Upper lobe of right lung (tissue), 1 donor: Measurements from ENCODE around the gene CMBL. TPM values are rescaled to one million over a fixed set of nuclear protein-coding genes. Genes with fewer than 3 reads are reported as not detected.

Experiments
- ATAC-seq: fragments of 200-7000 bp; cut with Tn5 transposase; one replicate; pipeline ENCODE4 v1.9.1; 2020; ENCODE audit warnings: mild to moderate bottlenecking, moderate library complexity
- DNase-seq: peaks from one replicate; pipeline ENCODE4 v3.0.0-alpha.2; 2020
- H3K27ac ChIP-seq: fragments of 200-600 bp; one replicate; pipeline ENCODE4 v1.8.0; 2022
- H3K27me3 ChIP-seq: fragments of 200-600 bp; one replicate; pipeline ENCODE4 v1.8.0; 2022; ENCODE audit warnings: mild to moderate bottlenecking
- H3K36me3 ChIP-seq: fragments of 200-600 bp; one replicate; pipeline ENCODE4 v1.8.0; 2022
- H3K4me1 ChIP-seq: fragments of 200-600 bp; one replicate; pipeline ENCODE4 v1.8.0; 2022
- H3K4me3 ChIP-seq: fragments of 200-600 bp; one replicate; pipeline ENCODE4 v1.8.0; 2022; ENCODE audit warnings: mild to moderate bottlenecking
- H3K9me3 ChIP-seq: fragments of 200-600 bp; one replicate; pipeline ENCODE4 v1.8.0; 2022
- intact Hi-C: fragments of 100-400 bp; cut with DNase I; formaldehyde crosslinking; loops from one replicate; pipeline ENCODE4 v1.11.0; 2022
- total RNA-seq: library from RNA; stranded (reverse); fragmentation: NEBNext Ultra II Directional; extraction: Animal tissue kit (Norgen Biotek cat#: 25700); gene quantifications from one replicate; pipeline ENCODE4 v1.2.1, GENCODE V29; 2021
- TF ChIP-seq, protein P1 (sequence below): fragments of 200-600 bp; IDR thresholded peaks from one replicate; pipeline ENCODE4 v1.8.0; 2022; ENCODE audit warnings: antibody characterized with exemption
- donor health status: DM: no; HTN: yes; CAD: no; lungs with severe emphysema.

The CMBL gene
- total RNA-seq, 1 donor from 2014 or later: 21.8 TPM

DNA sequence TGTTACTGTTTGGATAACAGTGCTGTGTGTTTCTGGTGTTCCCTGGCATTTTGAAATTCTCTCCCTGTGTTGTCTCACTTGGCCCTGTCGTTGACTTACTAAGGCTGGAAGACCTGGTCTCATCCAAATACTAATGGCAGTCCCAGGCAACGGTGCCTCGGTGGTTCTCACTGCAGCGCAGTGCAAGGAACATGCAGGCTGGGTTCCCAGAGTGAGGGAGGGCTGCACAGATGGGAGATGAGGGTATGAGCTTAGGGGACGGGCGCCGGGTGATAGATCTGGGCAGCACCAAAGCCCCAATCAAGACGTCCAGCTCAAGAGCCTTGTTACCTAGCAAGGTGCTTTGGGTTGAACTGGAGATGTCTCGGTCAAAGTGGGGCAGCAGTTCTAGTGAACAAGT lies 46.6 kb downstream of the CMBL start:
- DNase-seq: no peak
- H3K4me3 ChIP-seq: no peak overlapping the region
- H3K9me3 ChIP-seq: no peaks in the 10 kb centered on the region
- TF ChIP-seq, protein P1, sequence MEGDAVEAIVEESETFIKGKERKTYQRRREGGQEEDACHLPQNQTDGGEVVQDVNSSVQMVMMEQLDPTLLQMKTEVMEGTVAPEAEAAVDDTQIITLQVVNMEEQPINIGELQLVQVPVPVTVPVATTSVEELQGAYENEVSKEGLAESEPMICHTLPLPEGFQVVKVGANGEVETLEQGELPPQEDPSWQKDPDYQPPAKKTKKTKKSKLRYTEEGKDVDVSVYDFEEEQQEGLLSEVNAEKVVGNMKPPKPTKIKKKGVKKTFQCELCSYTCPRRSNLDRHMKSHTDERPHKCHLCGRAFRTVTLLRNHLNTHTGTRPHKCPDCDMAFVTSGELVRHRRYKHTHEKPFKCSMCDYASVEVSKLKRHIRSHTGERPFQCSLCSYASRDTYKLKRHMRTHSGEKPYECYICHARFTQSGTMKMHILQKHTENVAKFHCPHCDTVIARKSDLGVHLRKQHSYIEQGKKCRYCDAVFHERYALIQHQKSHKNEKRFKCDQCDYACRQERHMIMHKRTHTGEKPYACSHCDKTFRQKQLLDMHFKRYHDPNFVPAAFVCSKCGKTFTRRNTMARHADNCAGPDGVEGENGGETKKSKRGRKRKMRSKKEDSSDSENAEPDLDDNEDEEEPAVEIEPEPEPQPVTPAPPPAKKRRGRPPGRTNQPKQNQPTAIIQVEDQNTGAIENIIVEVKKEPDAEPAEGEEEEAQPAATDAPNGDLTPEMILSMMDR: no peak
- intact Hi-C loops: no loop called here
- no peak overlapping the region for H3K27ac ChIP-seq
- H3K36me3 ChIP-seq: peaks cover 99% of the 10 kb centered on the region
- H3K4me1 ChIP-seq: no peaks in the 10 kb centered on the region
- H3K27me3 ChIP-seq: no peaks in the 10 kb centered on the region
- no peak for ATAC-seq

DNA sequence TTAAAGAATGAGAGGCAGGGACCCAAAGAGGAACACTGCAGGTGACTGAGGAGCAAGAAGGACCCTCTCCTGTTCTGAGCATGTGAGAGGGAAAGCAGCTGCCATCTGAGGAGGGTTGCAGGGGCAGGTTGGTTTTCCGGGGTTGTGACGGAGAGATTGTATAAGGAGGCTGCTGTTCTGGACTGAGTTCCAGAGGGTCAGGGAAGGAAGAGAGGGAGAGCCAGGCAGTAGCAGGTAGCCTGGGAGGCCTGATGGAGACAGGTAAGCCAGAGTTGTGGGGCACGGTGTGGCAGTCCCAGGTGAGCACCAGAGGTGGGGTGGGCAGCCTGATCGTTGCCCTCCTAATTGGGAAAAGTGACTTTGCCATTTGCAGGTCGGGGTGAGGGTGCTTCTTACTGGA lies 47.8 kb downstream of the CMBL start:
- H3K27me3 ChIP-seq: no peaks in the 10 kb centered on the region
- no peak overlapping the region for H3K27ac ChIP-seq
- ATAC-seq: no peak
- TF ChIP-seq, protein P1: no peak
- H3K9me3 ChIP-seq: no peaks in the 10 kb centered on the region
- no peak for DNase-seq
- intact Hi-C loops: no loop called here
- H3K36me3 ChIP-seq: peaks cover 100% of the 10 kb centered on the region
- no peaks in the 10 kb centered on the region for H3K4me1 ChIP-seq
- no peak overlapping the region for H3K4me3 ChIP-seq

DNA sequence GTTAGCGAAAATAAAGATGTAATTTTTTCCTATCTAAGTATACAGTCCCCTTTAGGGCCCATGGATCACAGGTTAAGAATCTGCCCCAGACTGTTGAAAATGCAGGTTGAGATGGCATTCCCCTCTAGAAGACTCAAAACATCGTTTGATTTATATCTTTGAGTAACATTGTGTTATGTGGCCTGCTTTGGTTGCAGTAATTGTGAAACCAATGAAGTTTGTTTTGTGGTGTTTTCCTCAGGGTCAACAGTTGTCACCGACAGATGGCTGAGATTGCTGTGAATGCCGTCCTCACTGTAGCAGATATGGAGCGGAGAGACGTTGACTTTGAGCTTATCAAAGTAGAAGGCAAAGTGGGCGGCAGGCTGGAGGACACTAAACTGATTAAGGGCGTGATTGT lies 49.8 kb downstream of the CMBL start:
- ATAC-seq: no peak
- no peak for DNase-seq
- Histone ChIP-seq H3K36me3 (peaks cover 96% of the 10 kb centered on the region), H3K27me3 (no peaks in the 10 kb centered on the region), H3K27ac (no peak overlapping the region), H3K9me3 (no peaks in the 10 kb centered on the region), H3K4me3 (no peak overlapping the region), H3K4me1 (no peaks in the 10 kb centered on the region)
- intact Hi-C loops: no loop called here
- TF ChIP-seq, protein P1: no peak

DNA sequence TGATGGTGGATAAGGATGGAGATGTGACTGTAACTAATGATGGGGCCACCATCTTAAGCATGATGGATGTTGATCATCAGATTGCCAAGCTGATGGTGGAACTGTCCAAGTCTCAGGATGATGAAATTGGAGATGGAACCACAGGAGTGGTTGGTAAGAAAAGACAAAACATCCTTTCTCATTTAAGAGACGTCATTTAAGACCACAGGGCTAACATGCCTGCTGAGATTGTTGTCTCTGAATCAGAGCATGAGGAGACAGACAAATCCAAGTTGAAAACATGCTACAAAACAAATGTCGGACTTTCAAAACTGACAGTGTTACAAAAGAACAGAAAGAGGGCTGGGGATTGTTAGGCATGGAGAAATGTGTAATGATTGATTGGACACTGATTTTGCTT lies 53.0 kb downstream of the CMBL start:
- H3K9me3 ChIP-seq: no peaks in the 10 kb centered on the region

DNA sequence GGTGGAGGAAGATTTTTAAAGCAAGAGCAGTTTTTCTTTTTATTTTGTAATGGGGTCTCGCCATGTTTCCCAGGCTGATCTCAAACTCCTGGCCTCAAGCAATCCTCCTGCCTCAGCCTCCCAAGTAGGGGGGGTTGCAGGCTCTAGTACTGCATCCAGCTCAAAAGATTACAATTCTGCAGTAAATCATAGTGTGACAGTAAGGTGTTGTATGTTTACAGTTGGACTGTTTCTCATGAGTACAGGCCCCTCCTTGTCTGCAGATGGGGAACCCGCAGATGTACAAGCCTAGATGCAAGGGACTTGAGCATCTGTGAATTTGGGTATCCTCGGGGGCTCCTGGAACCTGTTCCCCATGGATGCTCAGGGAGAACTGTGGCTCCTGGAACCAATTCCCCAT lies 54.3 kb downstream of the CMBL start:
- Histone ChIP-seq H3K27ac (no peak overlapping the region), H3K9me3 (no peaks in the 10 kb centered on the region), H3K36me3 (peaks cover 51% of the 10 kb centered on the region), H3K27me3 (no peaks in the 10 kb centered on the region), H3K4me3 (no peak overlapping the region), H3K4me1 (peaks cover 23% of the 10 kb centered on the region)
- TF ChIP-seq, protein P1: no peak
- intact Hi-C loops: no loop called here
- ATAC-seq: no peak
- no peak for DNase-seq

More for the DNA sequence above, 53.0 kb downstream of the CMBL start:
- TF ChIP-seq, protein P1: no peak
- no peaks in the 10 kb centered on the region for H3K27me3 ChIP-seq
- H3K36me3 ChIP-seq: peaks cover 64% of the 10 kb centered on the region
- ATAC-seq (no peak), DNase-seq (no peak)
- H3K27ac ChIP-seq: no peak overlapping the region
- intact Hi-C loops: no loop called here
- H3K4me1 ChIP-seq: peaks cover 16% of the 10 kb centered on the region
- H3K4me3 ChIP-seq: no peak overlapping the region

DNA sequence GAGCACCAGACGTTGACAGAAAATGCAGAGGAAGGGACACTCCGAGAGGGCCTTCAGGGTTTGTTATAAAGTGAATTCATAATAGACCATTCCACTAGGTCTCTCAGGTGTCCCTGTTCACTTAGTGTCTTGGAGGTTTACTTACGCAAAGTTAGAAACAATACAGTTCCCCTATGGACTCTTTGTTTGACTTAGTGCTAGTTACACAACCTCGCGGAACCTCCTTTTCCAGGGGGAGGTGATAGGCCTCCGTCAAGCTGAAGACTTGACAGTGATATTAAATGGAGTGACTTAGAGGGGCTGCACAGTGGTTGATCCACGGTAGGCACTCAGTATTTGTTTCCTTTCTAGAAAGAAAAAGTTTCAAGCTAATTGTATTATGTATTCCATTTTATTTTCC lies 56.3 kb downstream of the CMBL start:
- TF ChIP-seq, protein P1: no peak
- no peak overlapping the region for H3K27ac ChIP-seq
- peaks cover 31% of the 10 kb centered on the region for H3K36me3 ChIP-seq
- H3K27me3 ChIP-seq: no peaks in the 10 kb centered on the region
- H3K4me1 ChIP-seq: peaks cover 24% of the 10 kb centered on the region
- intact Hi-C loops: no loop called here
- no peak for ATAC-seq
- peak overlapping the region; percentile 93 for H3K4me3 ChIP-seq
- no peaks in the 10 kb centered on the region for H3K9me3 ChIP-seq
- no peak for DNase-seq
